Trophoblast cell (in vitro differentiated cells and primary cell): ENCODE measurements around the gene PRELP.

Experiments
- DNase-seq, 2 donors: peaks; one replicate each; pipeline ENCODE4 v3.0.0-alpha.2; 2016
- H2AFZ ChIP-seq: 2 replicates; pipeline ENCODE4 v1.6.1; 2013; ENCODE audit warnings: low read length, moderate library complexity, mild to moderate bottlenecking; ENCODE audit not compliant: insufficient read depth, poor library complexity
- H2AK5ac ChIP-seq: 2 replicates; pipeline ENCODE4 v1.6.1; 2013; ENCODE audit warnings: mild to moderate bottlenecking, low read length
- H2BK120ac ChIP-seq: 2 replicates; pipeline ENCODE4 v1.6.1; 2013; ENCODE audit warnings: low read length, mild to moderate bottlenecking, moderate library complexity; ENCODE audit not compliant: insufficient read depth, poor library complexity
- H2BK12ac ChIP-seq: 2 replicates; pipeline ENCODE4 v1.6.1; 2013; ENCODE audit warnings: mild to moderate bottlenecking, low read length, moderate library complexity
- H2BK5ac ChIP-seq: 2 replicates; pipeline ENCODE4 v1.6.1; 2013; ENCODE audit warnings: low read length, low read depth, moderate library complexity, mild to moderate bottlenecking; ENCODE audit not compliant: poor library complexity
- H3K14ac ChIP-seq: 2 replicates; pipeline ENCODE4 v1.6.1; 2013; ENCODE audit warnings: mild to moderate bottlenecking, low read length
- H3K18ac ChIP-seq: 2 replicates; pipeline ENCODE4 v1.6.1; 2013; ENCODE audit warnings: mild to moderate bottlenecking, low read length
- H3K23ac ChIP-seq: 2 replicates; pipeline ENCODE4 v1.6.1; 2013; ENCODE audit warnings: low read length
- H3K27ac ChIP-seq: 2 replicates; pipeline ENCODE4 v1.5.1; 2013; ENCODE audit warnings: low read depth, mild to moderate bottlenecking, inconsistent platforms, low read length, moderate library complexity
- H3K27me3 ChIP-seq: 2 replicates; pipeline ENCODE4 v1.6.1; 2013; ENCODE audit warnings: inconsistent platforms, mild to moderate bottlenecking, low read length, moderate library complexity; ENCODE audit not compliant: insufficient read depth
- H3K36me3 ChIP-seq, 2 experiments: 1 replicate in 1 of 2; 2 replicates in 1 of 2; pipeline ENCODE4 v1.6.1; 2013; ENCODE audit warnings: low read length in 2 of 2, mild to moderate bottlenecking in 2 of 2, moderate library complexity in 1 of 2; ENCODE audit not compliant: insufficient read depth in 2 of 2, control insufficient read depth in 1 of 2
- H3K4ac ChIP-seq: 2 replicates; pipeline ENCODE4 v1.6.1; 2013; ENCODE audit warnings: low read depth, mild to moderate bottlenecking, low read length, moderate library complexity
- H3K4me1 ChIP-seq, 2 experiments: 1 replicate in 1 of 2; 2 replicates in 1 of 2; pipeline ENCODE4 v1.6.1; 2013; ENCODE audit warnings: low read length in 2 of 2, mild to moderate bottlenecking in 2 of 2, moderate library complexity in 1 of 2; ENCODE audit not compliant: insufficient read depth in 2 of 2, control insufficient read depth in 1 of 2
- H3K4me2 ChIP-seq: 2 replicates; pipeline ENCODE4 v1.6.1; 2013; ENCODE audit warnings: inconsistent platforms, mild to moderate bottlenecking, low read length, moderate library complexity
- H3K4me3 ChIP-seq: 2 replicates; pipeline ENCODE4 v1.5.1; 2013; ENCODE audit warnings: mild to moderate bottlenecking, low read depth, low read length, inconsistent platforms
- H3K79me1 ChIP-seq: one replicate; pipeline ENCODE4 v1.6.1; 2013; ENCODE audit warnings: low read length
- H3K79me2 ChIP-seq: 2 replicates; pipeline ENCODE4 v1.6.1; 2013; ENCODE audit warnings: low read length, mild to moderate bottlenecking; ENCODE audit not compliant: control insufficient read depth, insufficient read depth, poor library complexity
- H3K9ac ChIP-seq: 2 replicates; pipeline ENCODE4 v1.6.1; 2013; ENCODE audit warnings: mild to moderate bottlenecking, low read length
- H3K9me3 ChIP-seq: 2 replicates; pipeline ENCODE4 v1.6.1; 2013; ENCODE audit warnings: low read depth, mild to moderate bottlenecking, control low read depth, inconsistent platforms, low read length; ENCODE audit not compliant: insufficient read depth
- H4K12ac ChIP-seq: 2 replicates; pipeline ENCODE4 v1.6.1; 2013; ENCODE audit warnings: low read depth, mild to moderate bottlenecking, low read length, moderate library complexity
- H4K8ac ChIP-seq: 2 replicates; pipeline ENCODE4 v1.6.1; 2013; ENCODE audit warnings: low read depth, mild to moderate bottlenecking, low read length, moderate library complexity
- H4K91ac ChIP-seq: one replicate; pipeline ENCODE4 v1.6.1; 2013; ENCODE audit warnings: low read depth, mild to moderate bottlenecking, low read length, moderate library complexity
- WGBS: extraction: QIAGEN DNeasy Blood & Tissue Kit; methylation state at CpG from one replicate; pipeline ENCODE4 v1.1.7; 2013; ENCODE audit warnings: missing lambda C conversion rate; ENCODE audit not compliant: insufficient read length, insufficient coverage; ENCODE audit errors: extremely low coverage; 5-methylcytosine and 5-hydroxymethylcytosine counted together

The PRELP gene

GRCh38 chr1:203468326-203468725, 7.3 kb upstream of the PRELP start:
- Histone ChIP-seq H3K27me3 (no peaks in the 10 kb centered on the region), H3K23ac (no peak overlapping the region), H4K8ac (no peak overlapping the region), H3K79me2 (no peaks in the 10 kb centered on the region), H3K4ac (no peak overlapping the region), H2BK5ac (no peak overlapping the region), H3K27ac (no peak overlapping the region), H2AK5ac (no peak overlapping the region), H3K9ac (no peak overlapping the region), H3K79me1 (no peaks in the 10 kb centered on the region), H3K4me2 (no peak overlapping the region), H2BK120ac (no peak overlapping the region), H3K9me3 (no peaks in the 10 kb centered on the region), H3K36me3 (no peaks in the 10 kb centered on the region), H2BK12ac (no peak overlapping the region), H4K12ac (no peak overlapping the region), H3K14ac (no peak overlapping the region), H4K91ac (no peak overlapping the region), H3K18ac (no peak overlapping the region), H2AFZ (no peak overlapping the region), H3K4me3 (no peak overlapping the region), H3K4me1 (no peaks in the 10 kb centered on the region)
- no peak for DNase-seq
- no CpG with 5 or more reads among the region's 2 CpGs for WGBS

GRCh38 chr1:203470240-203470639, 5.4 kb upstream of the PRELP start:
- Histone ChIP-seq H3K27me3 (no peaks in the 10 kb centered on the region), H3K4ac (no peak overlapping the region), H3K14ac (no peak overlapping the region), H3K36me3 (no peaks in the 10 kb centered on the region), H3K4me3 (no peak overlapping the region), H3K79me1 (no peaks in the 10 kb centered on the region), H2BK5ac (no peak overlapping the region), H3K4me2 (no peak overlapping the region), H3K23ac (no peak overlapping the region), H3K27ac (no peak overlapping the region), H4K8ac (no peak overlapping the region), H4K12ac (no peak overlapping the region), H2BK12ac (no peak overlapping the region), H2AFZ (no peak overlapping the region), H3K79me2 (no peaks in the 10 kb centered on the region), H3K4me1 (no peaks in the 10 kb centered on the region), H2BK120ac (no peak overlapping the region), H3K9me3 (no peaks in the 10 kb centered on the region), H4K91ac (no peak overlapping the region), H3K18ac (no peak overlapping the region), H3K9ac (no peak overlapping the region), H2AK5ac (no peak overlapping the region)
- WGBS, result no CpG with 5 or more reads among the region's 5 CpGs
- DNase-seq, result no peak

- Histone ChIP-seq H2BK120ac (no peak overlapping the region), H3K18ac (no peak overlapping the region), H3K23ac (no peak overlapping the region), H3K4me3 (no peak overlapping the region), H3K27me3 (no peaks in the 10 kb centered on the region), H3K79me1 (no peaks in the 10 kb centered on the region), H2AK5ac (no peak overlapping the region), H3K9ac (no peak overlapping the region), H3K14ac (no peak overlapping the region), H3K79me2 (no peaks in the 10 kb centered on the region), H2AFZ (no peak overlapping the region), H3K27ac (no peak overlapping the region), H4K8ac (no peak overlapping the region), H2BK12ac (no peak overlapping the region), H3K4ac (no peak overlapping the region), H3K36me3 (no peaks in the 10 kb centered on the region), H3K4me1 (no peaks in the 10 kb centered on the region), H4K12ac (no peak overlapping the region), H3K4me2 (no peak overlapping the region), H3K9me3 (no peaks in the 10 kb centered on the region), H2BK5ac (no peak overlapping the region), H4K91ac (no peak overlapping the region)
- no CpG with 5 or more reads among the region's 6 CpGs for WGBS
- no peak for DNase-seq
These were observed 3.8 kb upstream of the PRELP start for GRCh38 chr1:203471841-203472240.

- Histone ChIP-seq H2BK5ac (no peak overlapping the region), H3K27me3 (no peaks in the 10 kb centered on the region), H2BK120ac (no peak overlapping the region), H3K18ac (no peak overlapping the region), H3K4ac (no peak overlapping the region), H2AK5ac (no peak overlapping the region), H3K9ac (no peak overlapping the region), H3K79me1 (no peaks in the 10 kb centered on the region), H2BK12ac (no peak overlapping the region), H3K23ac (no peak overlapping the region), H4K12ac (no peak overlapping the region), H3K9me3 (no peaks in the 10 kb centered on the region), H3K79me2 (no peaks in the 10 kb centered on the region), H3K4me3 (no peak overlapping the region), H3K4me1 (no peaks in the 10 kb centered on the region), H2AFZ (no peak overlapping the region), H3K4me2 (no peak overlapping the region), H4K8ac (no peak overlapping the region), H4K91ac (no peak overlapping the region), H3K27ac (no peak overlapping the region), H3K14ac (no peak overlapping the region), H3K36me3 (no peaks in the 10 kb centered on the region)
- DNase-seq, result no peak
- WGBS, result no CpG with 5 or more reads among the region's 4 CpGs
These were observed 2.3 kb upstream of the PRELP start for GRCh38 chr1:203473281-203473680.
